GM10266 (cell line): Measurements from ENCODE around the gene LRMDA.
"Not testable (repeated sequence)": the region's sequence is repeated elsewhere in the genome, so short reads cannot be mapped to it uniquely, and the experiment has no call there.

Source experiments
- DNase-seq: peaks from one replicate; pipeline ENCODE4 v3.0.0; 2012; ENCODE audit errors: extremely low spot score
- CTCF ChIP-seq: IDR thresholded peaks from 2 replicates; pipeline ENCODE4 v1.5.1; 2012; ENCODE audit warnings: mild to moderate bottlenecking, low read depth; ENCODE audit not compliant: control insufficient read depth, insufficient read depth; ENCODE audit errors: missing control alignments

LRMDA gene

GRCh38 chr10:76049581-76050290, 618.3 kb downstream of the LRMDA start:
- no peak for DNase-seq
- no peak for TF ChIP-seq CTCF

GRCh38 chr10:76050291-76050625, 618.8 kb downstream of the LRMDA start:
- no peak for DNase-seq
- no peak for TF ChIP-seq CTCF

DNA sequence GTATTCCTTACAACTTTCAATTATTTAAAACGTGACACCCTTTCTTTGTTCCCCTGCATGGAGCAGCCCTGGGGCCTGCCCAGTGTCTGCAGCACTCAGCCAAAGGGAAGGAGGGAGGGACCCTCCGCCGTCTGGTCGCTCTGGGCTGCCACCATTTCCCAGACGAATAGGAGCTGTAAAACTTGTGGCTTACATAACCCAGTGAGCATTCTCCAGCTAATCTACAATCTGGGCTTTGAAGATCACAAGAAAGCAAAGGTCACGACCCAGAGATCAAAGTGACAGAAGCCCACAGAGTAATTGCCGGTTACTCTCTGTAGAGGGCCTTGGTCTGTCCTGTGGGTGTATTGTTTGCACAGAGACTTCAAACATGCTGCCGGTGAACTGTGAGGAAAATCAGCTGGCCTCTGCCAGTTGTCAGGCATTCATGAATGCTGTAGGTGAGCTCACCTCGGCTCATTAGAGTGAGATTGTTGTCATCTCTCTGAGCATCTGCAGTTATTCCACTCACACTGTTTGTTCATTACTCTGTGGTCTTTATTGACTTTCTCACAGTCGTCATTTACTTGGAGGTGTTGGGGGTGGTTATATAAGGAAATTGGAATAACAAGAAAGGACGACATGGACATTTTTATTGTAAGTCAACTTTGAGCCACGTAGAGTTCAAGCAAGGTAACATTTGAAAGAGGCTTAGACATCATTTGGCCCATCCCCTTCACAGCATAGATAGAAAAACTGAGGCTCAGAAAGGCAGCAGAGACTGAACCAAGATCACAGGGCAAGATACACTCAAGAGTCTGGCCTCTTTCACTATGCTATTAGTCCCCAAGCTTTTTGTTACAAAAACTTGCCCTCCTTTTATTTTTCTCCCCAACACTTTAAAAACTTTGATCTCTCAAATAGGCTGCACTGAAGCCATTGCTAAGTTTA, 619.8 kb downstream of the LRMDA start:
- DNase-seq, result no peak
- TF ChIP-seq CTCF, result no peak

DNA sequence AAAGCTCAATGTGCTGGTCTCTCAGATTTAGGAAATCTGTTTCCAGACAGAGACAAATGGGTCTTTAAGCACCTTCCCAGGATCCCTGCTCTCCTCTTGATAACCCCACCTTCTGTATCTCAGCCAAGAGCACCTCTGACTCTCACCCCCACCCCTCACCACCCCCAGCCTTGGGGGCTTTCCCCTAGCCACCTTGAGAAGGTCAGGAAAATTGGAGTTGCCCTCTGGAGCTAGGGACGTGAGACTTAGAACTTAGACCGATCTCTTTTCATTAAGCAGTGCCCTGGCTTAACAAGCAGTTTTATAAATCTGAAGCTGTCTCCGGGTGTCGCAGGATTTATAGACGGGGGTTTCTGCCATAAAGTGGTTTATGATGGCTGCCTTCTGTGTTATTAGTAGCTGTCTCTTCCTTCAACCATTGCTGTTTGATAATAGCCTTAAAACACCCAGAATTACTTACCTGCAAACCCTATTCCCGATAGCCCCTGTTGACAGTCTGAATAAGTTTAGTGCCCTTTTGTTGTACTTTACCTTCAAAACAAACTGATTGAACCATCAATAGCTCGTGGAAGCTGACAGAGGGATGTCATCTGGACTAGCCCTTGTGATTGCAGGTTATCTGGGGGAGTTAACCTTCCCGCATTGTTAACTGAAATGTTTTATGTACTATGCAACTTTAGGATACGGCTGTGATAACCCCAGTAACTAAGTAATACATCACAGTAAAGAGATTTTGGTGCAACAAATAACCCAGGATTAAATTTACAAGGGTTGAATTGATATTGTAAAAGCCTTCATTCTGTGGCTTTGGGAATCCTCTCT, 621.5 kb downstream of the LRMDA start:
- no peak for TF ChIP-seq CTCF
- no peak for DNase-seq

DNA sequence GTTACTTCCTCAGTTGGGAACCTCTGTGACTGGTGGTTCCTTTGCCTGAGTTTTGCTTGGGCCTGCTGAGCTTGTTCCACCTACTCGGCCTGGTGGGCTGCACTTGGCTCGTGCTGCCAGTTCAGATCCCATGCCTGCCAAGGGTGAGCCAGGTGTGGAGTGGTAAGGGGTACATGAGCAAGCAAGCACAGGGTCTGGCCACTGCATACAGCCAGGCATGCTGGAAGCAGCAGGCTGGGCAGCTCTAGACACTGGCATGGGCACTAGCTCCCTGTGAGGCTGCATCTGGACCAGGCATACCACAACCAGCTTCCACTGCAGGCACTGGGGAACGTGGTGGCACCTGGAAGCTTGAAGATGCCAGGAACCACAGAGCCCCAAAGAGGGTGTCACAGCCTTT, 624.0 kb downstream of the LRMDA start:
- TF ChIP-seq CTCF, result no peak
- no peak for DNase-seq

- TF ChIP-seq CTCF, result no peak
- DNase-seq, result no peak
Observed at GRCh38 chr10:76055963-76056362, 624.5 kb downstream of the LRMDA start.

GRCh38 chr10:76060993-76061392, 629.6 kb downstream of the LRMDA start:
- not testable (repeated sequence) for DNase-seq
